ENCODE measurements around the gene SRPX. TPM values are rescaled to one million over a fixed set of nuclear protein-coding genes. Genes with fewer than 3 reads are reported as not detected.

The SRPX gene
- total RNA-seq, 1 donor from 2014 or later: 59.5 TPM

Other genes with a start within 250 kb of the SRPX start
- 3.1 TPM for gene SYTL5, start 214.3 kb downstream of the SRPX start, total RNA-seq
- gene RPGR, start 106.6 kb upstream of the SRPX start, total RNA-seq: 10.4 TPM
- gene OTC, start 131.7 kb upstream of the SRPX start, total RNA-seq: 4.1 TPM